Measurements from ENCODE around the gene TBC1D21.

DNA sequence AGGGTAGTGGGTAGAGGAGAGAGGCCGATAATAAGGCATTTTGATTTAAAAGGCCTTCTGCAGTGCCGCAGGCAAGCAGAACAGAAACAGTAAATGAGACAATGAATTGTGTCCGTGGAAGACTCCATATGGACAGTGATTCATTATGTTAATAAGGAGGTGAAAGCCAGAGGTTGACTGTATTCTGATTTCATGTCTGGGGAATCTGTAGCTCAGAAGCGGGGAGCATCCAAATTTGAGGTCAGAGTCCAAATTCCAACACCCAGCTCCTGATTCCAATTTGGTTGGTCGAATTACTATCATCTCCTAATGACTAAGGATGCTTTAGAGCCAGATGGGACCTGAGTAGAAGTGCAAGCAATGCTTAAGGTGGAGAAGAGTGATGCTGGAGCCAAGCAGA lies 1.0 kb upstream of the TBC1D21 start:
- TF ChIP-seq POLR2AphosphoS5 (IDR thresholded peaks at IDR 0.05; ENCODE audit: low read depth, low read length) (no peak), POLR2A (IDR thresholded peaks at IDR 0.05; ENCODE audit: low read depth, low read length) (no peak), SPI1 (IDR thresholded peaks at IDR 0.05; ENCODE audit: low read depth, low read length) (no peak), TAF1 (IDR thresholded peaks at IDR 0.05; ENCODE audit: low read depth, low read length) (no peak), POU2F2 (IDR thresholded peaks at IDR 0.05; ENCODE audit: low read depth, low read length) (no peak), PAX5 (IDR thresholded peaks at IDR 0.05; ENCODE audit: insufficient read depth, low read length, severe bottlenecking) (no peak)
